ENCODE measurements around the gene PFKP.
"Not testable (repeated sequence)": the region's sequence is repeated elsewhere in the genome, so short reads cannot be mapped to it uniquely, and the experiment has no call there.

Gene PFKP

DNA sequence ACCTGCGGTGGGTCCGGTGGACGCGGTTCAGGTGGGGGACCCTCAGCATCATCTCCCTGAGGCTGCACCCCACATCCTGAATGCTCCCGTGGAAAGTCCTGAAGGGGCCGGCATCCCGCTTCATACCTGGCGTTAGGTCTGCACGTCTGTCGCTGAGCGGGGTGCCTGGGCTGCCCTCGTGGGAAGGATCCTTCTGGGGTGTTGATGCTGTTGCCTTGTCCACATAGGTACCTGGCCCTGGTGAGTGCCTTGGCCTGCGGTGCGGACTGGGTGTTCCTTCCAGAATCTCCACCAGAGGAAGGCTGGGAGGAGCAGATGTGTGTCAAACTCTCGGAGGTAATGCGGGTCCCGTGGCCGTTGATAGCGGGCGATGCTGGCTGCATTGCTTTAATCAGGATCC, 37.8 kb downstream of the PFKP start:
- Histone ChIP-seq H3K4me3 (ENCODE audit: low read depth, low read length) (no peak overlapping the region), H3K9me3 (no peaks in the 10 kb centered on the region), H3K4me1 (no peaks in the 10 kb centered on the region), H3K36me3 (no peaks in the 10 kb centered on the region), H3K27me3 (no peaks in the 10 kb centered on the region)
- DNase-seq = no peak
- no peak for TF ChIP-seq CTCF (IDR thresholded peaks at IDR 0.05; ENCODE audit: low read depth, low read length)

- DNase-seq = no peak
- Histone ChIP-seq H3K4me3 (ENCODE audit: low read depth, low read length) (no peak overlapping the region), H3K4me1 (no peaks in the 10 kb centered on the region), H3K9me3 (no peaks in the 10 kb centered on the region), H3K27me3 (no peaks in the 10 kb centered on the region), H3K36me3 (no peaks in the 10 kb centered on the region)
- TF ChIP-seq CTCF (IDR thresholded peaks at IDR 0.05; ENCODE audit: low read depth, low read length) = no peak
Measured at GRCh38 chr10:3105905-3106304, 38.6 kb downstream of the PFKP start.

DNA sequence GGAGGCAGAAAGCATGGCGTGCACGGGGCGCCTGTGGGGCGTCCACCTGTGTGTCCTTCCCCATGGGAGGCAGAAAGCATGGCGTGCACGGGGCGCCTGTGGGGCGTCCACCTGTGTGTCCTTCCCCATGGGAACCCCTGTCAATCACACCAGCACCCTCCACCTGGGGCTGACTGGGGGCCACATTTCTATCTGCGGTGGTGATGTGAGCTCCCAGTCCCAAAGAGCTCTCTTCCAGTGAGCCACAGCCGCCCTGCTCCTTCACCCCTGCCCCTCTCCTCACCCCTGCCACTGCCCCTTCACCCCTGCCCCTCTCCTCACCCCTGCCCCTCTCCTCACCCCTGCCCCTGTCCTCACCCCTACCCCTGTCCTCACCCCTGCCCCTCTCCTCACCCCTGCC, 39.0 kb downstream of the PFKP start:
- not testable (repeated sequence) for H3K9me3 ChIP-seq; H3K27me3 ChIP-seq; H3K36me3 ChIP-seq; DNase-seq; H3K4me1 ChIP-seq; H3K4me3 ChIP-seq (ENCODE audit: low read depth, low read length)

- Histone ChIP-seq H3K4me3 (ENCODE audit: low read depth, low read length) (no peak overlapping the region), H3K4me1 (no peaks in the 10 kb centered on the region), H3K27me3 (no peaks in the 10 kb centered on the region), H3K36me3 (no peaks in the 10 kb centered on the region), H3K9me3 (no peaks in the 10 kb centered on the region)
- no peak for TF ChIP-seq CTCF (IDR thresholded peaks at IDR 0.05; ENCODE audit: low read depth, low read length)
- no peak for DNase-seq
Measured at GRCh38 chr10:3106928-3107425, 39.6 kb downstream of the PFKP start.

DNA sequence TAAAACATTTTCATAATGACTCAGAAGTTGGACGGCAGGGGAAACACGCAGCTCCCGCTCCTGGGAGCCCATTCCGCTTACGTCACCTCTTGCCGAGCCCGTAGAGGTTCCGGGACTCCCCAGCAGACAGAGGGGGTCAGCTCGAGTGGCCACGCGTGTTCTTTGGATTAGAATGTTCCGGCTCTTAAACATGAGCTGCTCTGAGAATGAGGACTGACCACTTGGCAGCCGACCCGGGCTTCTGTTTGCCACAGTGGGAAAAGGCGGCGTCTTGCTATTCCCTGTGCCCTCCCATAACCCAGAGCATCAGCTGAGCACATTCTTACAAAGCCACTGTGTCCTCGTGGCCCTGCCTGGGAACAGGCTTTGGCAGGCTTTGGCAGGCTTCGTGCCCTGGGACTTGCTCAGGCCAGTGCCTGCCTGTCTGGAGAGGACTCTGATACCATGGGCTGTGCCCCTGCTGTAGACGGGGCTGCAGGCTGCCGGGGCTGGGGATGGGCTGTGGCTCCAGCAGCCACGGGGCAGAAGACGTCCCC, 40.1 kb downstream of the PFKP start:
- TF ChIP-seq CTCF (IDR thresholded peaks at IDR 0.05; ENCODE audit: low read depth, low read length) = no peak
- no peak for DNase-seq
- H3K4me3 ChIP-seq (ENCODE audit: low read depth, low read length) = no peak overlapping the region
- no peaks in the 10 kb centered on the region for H3K27me3 ChIP-seq
- no peaks in the 10 kb centered on the region for H3K9me3 ChIP-seq
- H3K36me3 ChIP-seq = no peaks in the 10 kb centered on the region
- no peaks in the 10 kb centered on the region for H3K4me1 ChIP-seq

- DNase-seq = no peak
- Histone ChIP-seq H3K27me3 (no peaks in the 10 kb centered on the region), H3K4me3 (ENCODE audit: low read depth, low read length) (no peak overlapping the region), H3K36me3 (no peaks in the 10 kb centered on the region), H3K9me3 (no peaks in the 10 kb centered on the region), H3K4me1 (no peaks in the 10 kb centered on the region)
- TF ChIP-seq CTCF (IDR thresholded peaks at IDR 0.05; ENCODE audit: low read depth, low read length) = no peak
Measured at GRCh38 chr10:3108033-3108432, 40.7 kb downstream of the PFKP start.

Measured in BE2C (cell line).